SH-SY5Y (cell line): ENCODE data around the gene DSCAML1.

Experiments
- GATA2 ChIP-seq: IDR thresholded peaks from 2 replicates; pipeline ENCODE4 v1.6.1; 2011; ENCODE audit warnings: mild to moderate bottlenecking, low read depth, low read length
- GATA3 ChIP-seq: IDR thresholded peaks from 2 replicates; pipeline ENCODE4 v1.6.1; 2011; ENCODE audit warnings: low read depth, mild to moderate bottlenecking, low read length, moderate library complexity

- TF ChIP-seq GATA2, result no peak
- TF ChIP-seq GATA3, result no peak
Observed at GRCh38 chr11:117644403-117645155, 152.4 kb downstream of the DSCAML1 start.
